Activated CD4-positive, alpha-beta T cell treated with anti-CD3 and anti-CD28 coated beads for 48 hours (primary cell): ENCODE measurements around the gene TNFRSF18.
"Not testable (repeated sequence)": the region's sequence is repeated elsewhere in the genome, so short reads cannot be mapped to it uniquely, and the experiment has no call there.

Experiments
- DNase-seq: peaks from one replicate; pipeline ENCODE4 v3.0.0-alpha.2; 2020

The TNFRSF18 gene, protein sequence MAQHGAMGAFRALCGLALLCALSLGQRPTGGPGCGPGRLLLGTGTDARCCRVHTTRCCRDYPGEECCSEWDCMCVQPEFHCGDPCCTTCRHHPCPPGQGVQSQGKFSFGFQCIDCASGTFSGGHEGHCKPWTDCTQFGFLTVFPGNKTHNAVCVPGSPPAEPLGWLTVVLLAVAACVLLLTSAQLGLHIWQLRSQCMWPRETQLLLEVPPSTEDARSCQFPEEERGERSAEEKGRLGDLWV

DNA sequence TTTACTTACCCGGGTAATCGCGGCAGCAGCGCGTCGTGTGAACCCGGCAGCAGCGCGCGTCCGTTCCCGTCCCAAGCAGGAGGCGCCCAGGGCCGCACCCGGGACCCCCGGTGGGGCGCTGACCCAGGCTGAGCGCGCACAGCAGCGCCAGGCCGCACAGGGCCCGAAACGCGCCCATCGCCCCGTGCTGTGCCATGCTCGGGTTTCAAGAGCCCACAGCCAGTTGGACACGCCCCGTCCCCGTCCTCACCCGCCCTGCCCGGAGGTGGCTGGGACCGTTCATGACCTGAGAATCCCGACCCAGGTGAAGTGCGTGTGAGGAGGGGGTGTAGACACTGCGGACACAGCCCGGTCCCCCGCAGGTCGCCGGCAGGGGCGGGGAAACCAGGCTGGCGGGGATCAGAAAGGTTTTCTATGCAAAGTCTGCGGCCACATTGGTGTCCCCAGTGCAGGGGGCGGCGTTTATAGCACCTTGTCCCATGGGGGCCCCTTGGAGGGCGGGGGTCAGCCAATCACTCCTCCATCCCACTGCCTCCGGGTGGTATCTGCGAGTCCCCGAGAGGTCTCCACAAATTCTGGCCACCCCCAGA is at the start of gene TNFRSF18:
Gene TNFRSF18, minus strand, starts transcription at position 217 of the 590 bp plus-strand sequence. Its CDS starts 21 bp downstream, at position 196.
- peak; percentile 66 for DNase-seq

DNA sequence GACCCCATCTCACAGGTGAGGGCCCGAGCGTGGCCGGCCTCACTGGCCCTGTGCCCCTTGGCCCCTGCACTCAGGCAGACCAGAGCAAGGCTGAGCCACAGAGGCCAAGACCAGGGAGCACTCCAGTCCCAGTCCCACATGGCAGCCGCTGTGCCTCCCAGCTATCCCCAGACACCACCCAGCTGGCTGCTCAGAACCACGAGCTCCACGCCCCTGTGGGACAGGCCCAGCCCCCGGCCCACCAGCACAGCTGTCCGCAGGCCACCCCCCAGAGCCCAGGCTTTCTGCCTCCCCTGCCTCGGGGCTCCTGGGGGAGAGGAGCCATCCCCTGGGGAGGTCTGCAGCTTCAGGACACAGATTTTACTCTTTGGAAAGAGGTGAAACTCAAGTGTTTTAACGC is 49.2 kb upstream of the TNFRSF18 start:
- DNase-seq: no peak

DNA sequence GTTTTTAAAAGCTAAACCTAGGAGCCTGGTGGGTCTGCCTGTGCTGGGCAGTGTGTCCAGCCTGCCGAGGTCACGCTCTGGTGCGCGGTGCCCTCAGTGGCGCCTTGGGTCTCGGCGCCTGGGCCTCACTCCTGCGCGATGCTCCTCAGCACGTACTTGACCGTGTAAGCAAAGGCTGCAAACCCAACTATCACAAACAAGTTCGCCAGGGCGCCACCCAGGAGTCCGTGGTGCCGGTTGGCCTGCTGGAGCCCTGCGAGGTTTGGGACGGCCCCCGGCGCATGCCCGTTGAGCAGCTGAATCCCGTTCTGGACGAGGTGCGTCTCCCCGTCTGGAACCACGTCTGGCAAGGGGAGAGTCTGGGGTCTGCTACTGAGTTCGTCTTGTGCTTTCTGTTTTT is 48.7 kb upstream of the TNFRSF18 start:
- no peak for DNase-seq

DNA sequence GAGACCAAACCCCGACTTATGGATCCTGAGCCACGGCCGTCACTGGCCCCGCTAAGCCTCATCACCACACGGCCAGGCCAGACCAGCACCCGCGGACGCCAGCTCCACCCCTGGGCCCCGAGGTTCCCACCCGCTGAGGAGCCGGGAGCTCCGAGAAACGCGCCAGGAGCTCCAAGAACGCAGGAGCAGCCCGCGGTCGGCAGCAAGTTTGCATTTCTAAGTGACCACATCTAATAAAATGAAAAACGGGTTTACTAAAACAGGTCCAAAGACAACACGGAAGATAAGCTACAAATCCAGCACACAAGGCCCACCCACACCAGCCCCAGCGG is 48.2 kb upstream of the TNFRSF18 start:
- DNase-seq: no peak

DNA sequence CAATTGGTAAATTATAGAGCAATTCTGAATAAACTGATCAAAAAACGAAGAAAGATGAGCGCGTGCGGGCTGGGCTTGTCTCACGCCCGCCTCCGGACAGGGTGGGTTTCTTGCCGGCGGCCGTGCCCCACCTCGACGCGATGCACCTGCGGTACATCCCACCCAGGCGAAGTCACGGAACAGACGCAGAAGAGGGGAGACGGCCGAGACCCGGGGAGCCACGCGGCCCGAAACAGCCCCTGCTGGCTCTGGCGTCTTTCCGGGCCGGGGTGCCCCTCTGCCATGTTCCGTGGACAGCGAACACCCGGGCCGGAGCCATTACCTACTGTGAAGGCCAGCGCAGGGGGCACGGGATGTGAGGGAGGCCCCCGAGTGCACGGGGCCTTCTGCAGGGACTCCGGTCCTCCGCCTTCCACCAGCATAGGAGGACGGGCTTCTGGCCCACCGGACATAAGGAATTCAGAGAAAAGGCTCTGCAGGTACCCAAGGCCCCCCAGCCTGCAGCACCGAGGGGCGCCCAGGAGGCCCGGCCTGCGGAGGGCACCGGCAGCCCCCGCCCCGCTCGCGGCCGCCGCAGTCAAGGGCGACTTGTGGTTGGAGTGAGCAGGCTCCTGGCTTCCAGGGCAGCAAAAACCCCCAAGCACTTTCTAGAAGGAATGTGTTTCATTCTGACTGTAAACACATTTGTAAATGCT is 47.7 kb upstream of the TNFRSF18 start:
- no peak for DNase-seq

DNA sequence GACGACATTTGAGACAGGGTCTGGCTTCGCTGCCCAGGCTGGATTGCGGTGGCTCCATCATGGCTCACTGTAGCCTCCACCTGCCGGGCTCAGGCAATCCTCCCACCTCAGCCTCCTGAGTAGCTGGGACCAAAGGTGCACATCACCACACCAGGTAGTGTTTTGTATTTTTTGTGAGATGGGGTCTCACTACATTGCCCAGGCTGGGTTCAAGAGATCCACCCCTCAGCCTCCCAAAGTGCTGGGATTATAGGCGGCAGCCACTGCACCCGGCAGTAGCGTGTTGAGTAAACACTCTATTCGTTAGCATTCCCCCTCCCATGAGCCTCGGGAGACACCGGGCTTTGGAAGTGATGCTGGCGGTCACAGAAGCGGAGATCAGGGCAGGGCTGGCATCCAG is 46.9 kb upstream of the TNFRSF18 start:
- no peak for DNase-seq

DNA sequence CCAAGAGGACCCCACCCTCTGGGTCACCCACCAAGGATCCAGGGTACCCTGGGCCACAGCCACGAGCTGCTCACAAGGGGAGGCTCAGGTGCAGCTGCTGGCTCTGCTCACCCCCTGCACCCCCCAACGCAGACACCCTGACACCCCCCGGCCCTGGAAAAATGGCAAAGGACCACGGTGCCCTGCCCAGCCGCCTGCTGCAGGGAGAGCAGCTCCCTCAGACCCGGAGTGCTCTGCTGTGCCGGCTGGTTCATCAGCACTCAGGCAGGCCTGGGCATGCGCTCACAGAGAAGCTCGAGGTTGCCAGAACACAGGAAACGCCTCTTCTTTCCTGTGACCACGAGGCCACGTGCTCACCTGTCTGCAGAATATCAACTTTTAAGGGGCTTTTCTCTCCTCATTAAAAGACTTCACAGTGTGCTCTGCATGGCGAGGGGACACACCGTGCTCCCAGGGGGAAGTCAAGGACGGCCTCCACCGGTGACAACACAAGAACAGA is 44.4 kb upstream of the TNFRSF18 start:
- DNase-seq: peak; percentile 71

DNA sequence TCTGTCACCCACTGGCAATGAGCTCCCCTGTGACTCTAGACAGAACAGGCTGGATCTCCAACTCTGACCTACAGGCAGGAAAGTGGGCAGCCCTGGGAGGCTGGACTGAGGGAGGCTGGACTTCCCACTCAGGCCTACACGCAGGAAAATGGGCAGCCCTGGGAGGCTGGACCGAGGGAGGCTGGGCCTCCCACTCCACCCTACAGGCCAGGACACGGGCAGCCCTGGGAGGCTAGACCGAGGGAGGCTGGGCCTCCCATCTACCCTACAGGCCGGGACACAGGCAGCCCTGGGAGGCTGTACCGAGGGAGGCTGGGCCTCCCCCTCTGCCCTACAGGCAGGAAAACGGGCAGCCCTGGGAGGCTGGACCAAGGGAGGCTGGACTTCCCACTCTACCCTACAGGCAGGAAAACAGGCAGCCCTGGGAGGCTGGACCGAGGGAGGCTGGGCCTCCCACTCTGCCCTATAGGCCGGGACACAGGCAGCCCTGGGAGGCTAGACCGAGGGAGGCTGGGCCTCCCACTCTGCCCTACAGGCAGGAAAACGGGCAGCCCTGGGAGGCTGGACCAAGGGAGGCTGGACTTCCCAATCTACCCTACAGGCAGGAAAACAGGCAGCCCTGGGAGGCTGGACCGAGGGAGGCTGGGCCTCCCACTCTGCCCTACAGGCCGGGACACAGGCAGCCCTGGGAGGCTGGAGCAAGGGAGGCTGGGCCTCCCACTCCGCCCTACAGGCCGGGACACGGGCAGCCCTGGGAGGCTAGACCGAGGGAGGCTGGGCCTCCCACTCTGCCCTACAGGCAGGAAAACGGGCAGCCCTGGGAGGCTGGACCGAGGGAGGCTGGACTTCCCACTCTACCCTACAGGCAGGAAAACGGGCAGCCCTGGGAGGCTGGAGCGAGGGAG is 41.9 kb upstream of the TNFRSF18 start:
- DNase-seq: not testable (repeated sequence)

DNA sequence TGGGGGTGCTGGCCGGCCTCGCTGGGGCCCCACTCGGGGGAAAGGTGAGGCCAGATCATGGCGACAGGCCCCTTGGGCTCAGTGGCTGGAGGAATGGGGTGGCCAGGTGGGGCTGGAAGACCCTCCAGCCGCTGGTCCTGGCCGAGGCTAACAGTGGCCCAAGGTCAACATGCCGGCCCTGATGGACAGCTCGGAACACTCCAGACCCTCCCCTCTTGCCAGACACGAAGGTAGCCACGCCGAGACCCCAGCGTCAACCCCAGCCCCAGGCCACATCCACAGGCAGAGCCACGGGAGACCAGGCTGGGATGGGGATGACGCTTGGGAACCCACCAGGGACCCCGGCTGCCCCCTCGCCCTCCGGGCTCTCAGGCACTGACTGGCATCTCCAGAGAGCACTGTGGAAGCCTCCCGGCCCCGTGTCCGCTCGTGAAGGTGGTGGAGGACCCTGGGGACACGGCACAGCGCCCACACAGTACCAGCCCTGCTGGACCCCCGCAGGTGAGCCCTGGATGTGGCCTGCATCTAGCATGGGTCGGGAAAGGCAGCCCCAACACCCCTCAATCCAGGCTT is 41.0 kb upstream of the TNFRSF18 start:
- no peak for DNase-seq

DNA sequence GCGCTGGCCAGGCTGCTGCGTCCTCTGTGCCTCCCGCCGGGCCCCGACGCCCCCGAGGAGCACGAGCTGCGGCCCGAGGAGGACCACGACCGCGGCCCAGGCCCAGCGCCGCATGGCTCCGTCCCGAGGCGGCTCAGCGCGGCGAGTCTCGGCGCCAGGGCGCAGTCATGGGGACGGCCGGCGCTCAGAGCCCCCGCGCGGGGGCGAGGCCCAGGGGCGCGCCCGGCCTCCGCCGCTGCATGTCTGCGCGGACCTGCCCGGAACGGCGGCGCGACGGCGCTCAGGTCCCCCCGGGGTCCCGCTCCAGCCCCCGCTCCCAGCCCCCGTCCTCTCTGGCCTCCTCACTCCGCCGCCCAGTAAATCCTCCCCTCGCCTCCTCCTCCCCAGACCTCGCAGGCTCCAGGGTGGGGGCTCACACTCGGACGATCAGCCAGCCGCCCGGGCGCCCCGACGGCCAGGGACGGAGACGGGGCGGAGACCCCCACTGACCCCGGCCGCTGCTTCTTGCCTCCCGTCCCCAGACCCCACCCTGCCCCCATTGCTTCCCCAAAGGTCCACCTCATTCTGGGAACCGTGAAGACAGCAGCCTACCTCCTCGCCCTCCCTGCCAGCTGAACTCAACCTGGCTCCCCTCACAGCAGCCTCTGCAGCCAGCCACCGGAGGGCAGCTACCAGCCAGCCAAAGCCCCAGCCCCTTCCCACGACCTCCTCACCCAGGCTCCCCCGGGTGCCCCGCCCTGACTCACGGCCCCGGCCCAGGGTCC is 40.4 kb upstream of the TNFRSF18 start, which contains the start of gene C1QTNF12:
Gene C1QTNF12, minus strand, starts transcription at position 146 of the 764 bp plus-strand sequence. Its CDS starts 32 bp downstream, at position 114.
- DNase-seq: no peak

DNA sequence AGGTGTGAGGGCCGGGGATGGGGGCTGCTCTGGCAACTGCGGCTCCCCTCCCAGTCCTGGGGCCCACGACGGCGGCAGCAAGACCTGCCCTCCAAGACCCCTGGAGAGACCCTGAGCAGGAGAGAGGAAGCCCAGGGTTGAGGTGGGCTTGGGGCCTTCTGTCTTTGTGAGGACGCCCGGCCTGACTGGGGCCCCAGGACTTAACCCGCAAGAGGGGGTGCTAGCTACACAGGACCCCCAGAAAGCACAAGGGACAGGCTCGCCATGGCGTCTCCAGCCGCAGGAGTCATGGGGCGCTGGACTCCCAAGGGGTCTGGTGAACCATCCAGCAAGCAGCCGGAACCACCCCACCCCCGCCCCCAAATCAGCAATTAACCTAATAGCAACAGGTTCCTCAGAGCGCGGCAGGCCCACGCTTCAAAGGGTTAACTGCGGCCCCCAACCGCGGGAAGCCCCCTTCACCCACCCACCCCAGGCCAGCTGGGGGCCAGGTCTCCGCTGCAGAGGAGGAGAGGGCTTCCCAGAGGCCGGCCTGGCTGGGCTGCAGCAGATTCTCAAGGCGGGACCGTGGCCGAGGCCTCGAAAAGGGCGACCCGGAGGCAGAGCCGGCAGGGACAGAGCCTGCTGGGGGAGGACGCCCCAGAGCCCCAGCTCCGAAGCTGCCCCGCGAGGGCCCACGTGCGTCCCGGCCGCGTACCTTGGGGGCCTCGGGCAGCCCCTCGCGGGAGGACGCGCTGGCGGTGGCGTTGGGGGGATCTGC is 39.6 kb upstream of the TNFRSF18 start:
- DNase-seq: no peak

DNA sequence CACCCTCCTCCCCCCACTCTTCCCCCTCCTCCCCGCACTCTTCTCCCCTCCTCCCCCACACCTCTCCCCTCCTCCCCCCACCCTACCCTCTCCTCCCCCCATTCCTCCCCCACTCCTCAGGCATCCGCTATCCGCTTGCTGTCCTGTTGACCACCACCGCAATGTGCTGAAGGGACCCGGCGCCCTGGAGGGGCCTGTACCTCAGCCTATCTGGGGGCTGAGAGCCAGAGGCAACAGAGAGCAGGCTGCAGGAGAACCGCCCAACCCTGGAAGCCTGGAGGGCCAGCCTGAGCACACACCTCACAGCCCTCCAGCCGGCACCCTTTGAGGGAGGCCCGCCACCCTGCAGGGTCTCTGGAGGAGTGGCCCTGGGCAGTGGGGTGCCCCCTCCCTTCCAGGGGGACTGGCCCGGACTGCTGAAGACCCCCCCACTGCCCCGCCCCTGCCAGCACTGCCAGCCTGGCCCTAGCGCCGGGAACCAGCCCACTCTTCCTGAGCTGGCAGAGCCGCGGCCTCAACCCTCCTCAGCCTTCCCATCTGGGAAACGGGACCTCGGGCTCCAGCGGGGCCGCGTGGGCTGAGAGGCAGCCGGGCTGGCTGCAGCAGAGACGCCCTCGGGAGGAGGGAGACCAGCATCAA is 38.9 kb upstream of the TNFRSF18 start:
- no peak for DNase-seq

DNA sequence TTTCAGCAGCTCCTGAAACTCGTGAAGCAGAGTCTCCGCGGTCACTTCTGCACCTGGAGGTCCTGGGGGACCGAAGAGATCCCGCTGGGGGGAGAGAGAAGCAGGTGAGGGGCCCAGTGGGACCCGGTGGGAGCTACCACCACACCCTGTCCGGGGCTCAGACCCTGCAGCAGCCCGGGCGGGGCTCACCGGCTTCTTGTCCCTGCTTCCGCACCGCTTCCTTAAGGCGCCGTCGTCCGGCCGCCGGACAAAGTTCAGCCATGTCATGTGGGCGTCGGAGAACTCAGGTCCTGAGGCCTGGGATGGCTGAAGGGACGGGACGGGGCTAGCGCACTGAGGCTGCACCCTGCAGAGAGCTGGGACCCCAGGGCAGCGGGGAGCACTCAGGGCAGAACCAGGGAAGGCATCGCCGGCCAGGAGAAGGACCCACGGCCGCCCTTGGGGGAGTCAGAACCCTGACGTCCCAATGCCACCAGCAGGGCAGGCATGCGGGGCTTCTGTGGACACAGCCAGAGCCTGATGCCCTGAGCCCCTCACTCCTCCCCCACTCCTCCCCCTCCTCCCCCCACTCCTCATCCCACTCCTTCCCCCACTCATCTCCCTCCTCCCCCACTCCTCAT is 37.9 kb upstream of the TNFRSF18 start:
- DNase-seq: no peak

DNA sequence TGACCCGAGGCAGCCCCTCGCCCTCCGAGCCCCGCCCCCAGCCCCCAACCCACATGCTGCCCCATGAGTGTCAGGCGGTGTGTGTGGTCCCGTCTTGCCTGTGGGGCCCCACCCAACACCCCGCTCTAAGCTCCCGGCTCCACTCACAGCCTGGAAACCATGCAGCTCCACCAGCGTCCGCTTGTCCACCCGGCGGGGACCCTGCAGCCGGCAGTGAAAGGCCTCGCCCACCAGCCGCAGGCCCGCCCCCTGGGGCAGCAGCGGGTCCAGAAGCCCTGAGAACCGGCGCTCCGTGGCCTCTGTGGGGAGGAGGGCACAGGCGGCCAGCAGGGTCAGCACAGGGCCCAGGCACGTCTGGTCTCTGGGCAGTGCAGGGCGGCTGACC is 37.4 kb upstream of the TNFRSF18 start:
- DNase-seq: no peak

DNA sequence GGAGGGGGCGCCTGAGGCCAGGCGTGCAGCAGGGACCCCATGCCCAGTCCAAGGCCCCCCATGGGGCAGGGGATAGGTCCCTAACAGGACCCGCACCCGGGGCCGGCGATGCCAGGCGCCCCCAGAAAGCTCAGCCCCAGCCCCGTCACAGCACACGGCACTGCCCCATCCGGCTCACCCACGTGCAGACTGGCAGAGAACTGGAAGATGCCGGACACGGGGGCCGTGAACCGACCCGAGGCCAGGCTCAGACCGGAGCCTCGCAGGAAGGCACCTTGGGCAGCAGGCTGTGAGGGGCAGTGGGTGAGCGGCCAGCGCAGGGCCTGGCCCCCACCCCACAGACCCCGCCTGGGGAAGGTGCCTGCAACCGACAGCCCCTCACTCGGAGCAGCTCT is 36.9 kb upstream of the TNFRSF18 start:
- DNase-seq: no peak

DNA sequence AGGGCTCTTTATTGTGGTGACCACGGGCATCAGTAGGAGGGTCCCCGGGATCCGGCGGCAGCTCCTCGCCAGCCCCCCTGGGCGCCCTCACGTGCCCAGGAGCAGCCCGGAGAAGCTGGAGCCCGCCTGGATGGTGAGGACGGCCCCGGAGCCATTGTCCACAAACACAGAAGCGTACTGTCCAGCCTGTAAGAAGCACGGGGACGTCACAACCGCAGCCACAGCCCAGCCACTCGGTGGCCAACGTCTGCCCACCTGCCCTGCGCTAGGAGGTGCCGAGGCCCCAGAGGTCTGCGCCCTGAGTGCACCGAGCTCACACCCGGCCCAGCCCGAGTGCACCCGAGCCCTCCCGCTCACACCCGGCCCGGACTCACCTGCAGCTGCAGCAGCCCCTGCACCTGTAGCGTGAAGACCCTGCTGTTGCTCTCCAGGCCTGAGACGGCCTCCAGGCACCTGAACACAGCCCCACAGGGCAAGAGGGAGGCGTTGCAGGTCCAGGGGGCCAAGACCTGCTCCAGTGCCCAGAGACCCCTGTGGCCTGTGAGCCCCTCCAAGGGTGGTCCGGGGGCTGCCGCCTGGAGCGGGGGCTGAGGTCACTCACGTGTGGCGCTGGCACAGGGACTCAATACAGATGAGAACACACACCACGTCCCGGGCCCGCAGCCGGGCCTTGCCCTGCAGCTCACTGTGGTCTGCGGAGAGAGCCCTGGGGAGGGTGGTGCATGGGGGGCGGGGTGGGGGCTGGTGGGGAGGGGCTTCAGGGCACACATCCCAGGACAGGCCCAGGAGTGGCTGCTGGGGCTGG is 36.3 kb upstream of the TNFRSF18 start:
- DNase-seq: no peak

DNA sequence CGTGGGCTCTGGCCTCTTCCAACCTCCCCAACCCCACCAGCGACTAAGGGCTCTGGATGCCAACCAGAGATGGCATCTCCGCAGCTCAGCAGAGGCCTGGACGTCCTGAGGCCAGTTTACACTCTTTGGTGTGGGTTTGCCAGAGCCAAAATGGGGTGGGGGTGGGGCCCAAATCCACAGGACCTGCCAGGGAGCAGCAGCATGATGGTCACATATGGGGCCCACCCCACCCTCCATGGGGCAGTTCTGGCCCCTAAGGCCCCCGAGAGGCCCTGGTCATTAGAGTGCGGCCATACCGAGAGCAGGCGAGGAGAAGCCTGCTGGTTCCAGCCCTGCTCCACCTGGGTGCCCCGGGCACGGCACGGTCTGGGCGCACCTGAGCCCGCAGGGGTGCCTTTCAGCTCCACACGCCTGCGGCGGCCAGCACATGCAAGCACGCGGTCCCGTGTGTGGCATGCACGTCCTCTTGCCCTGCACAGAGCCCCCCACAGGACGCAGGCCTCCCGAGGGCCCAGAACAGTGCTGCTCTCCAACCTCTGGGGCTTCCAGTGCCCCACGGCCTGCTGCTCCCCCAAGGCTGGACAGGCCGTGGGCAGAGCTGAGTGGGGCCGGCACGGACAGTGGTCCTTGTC is 35.3 kb upstream of the TNFRSF18 start:
- DNase-seq: no peak

DNA sequence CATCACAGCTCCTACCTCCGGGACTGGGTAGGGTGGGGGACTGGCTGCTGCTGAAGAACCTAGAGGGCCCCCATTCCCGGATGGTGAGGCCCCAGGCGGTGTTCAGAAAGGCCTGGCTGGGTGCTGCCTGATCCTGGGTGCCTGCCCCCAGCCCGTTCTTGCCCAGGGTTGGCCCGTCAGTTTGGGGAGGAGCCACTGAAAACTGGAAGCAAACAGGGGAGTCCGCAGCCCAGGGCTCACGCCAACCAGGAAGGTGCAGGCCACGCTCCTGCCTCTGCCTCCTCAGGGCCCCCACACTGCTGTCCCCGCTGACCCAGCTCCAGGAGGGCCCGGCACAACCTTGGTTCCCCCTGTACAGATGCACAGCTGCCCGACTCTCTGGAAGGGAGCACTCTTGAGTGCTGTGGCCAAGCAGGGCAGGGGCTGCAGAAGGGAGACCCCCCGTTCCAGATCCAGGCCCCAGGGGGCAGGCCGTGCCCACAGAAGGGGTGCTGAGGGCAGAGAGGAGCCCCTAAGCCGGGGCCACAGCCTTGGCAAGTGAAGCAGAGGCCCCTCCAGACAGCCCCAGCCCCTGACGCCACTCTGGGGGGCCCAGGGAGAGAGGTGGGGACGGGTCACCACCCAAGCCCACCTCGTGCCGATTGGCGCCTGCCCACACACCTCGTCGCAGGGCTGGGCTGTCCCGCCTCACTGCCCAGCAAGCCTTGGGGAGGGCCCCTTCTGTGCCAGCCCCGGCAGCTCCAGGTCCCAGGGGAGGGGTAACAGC is 34.6 kb upstream of the TNFRSF18 start:
- no peak for DNase-seq
